HEK293 (cell line): ENCODE data around the gene CDKAL1.

Source experiments
- CTCF ChIA-PET: fragments of 350-600 bp; formaldehyde crosslinking; extraction: SDS; loops from one replicate; lab custom pipeline; 2021; ENCODE audit warnings: antibody characterized with exemption; lab: Yijun Ruan, JAX
- POLR2A ChIA-PET: fragments of 300-600 bp; formaldehyde crosslinking; extraction: SDS; loops from one replicate; lab custom pipeline; 2020; ENCODE audit warnings: antibody characterized with exemption, inconsistent platforms; lab: Yijun Ruan, JAX
- H3K27ac ChIP-seq: fragments of 200-500 bp; sonication (Bioruptor generic); 2 replicates; pipeline ENCODE4 v1.5.1; 2014; ENCODE audit warnings: low read depth, low read length, control low read depth, inconsistent platforms; ENCODE audit errors: extremely low read depth
- H3K36me3 ChIP-seq, 2 experiments: fragments of 200-500 bp in 1 of 2; sonication (Bioruptor generic) in 1 of 2; 1 replicate in 1 of 2; 2 replicates in 1 of 2; pipeline ENCODE4 v1.5.1; 2014 to 2017; ENCODE audit warnings: inconsistent platforms in 2 of 2, low read length in 2 of 2; ENCODE audit not compliant: control insufficient read depth in 2 of 2, insufficient read depth in 1 of 2
- H3K4me1 ChIP-seq: fragments of 200-500 bp; sonication (Bioruptor generic); 2 replicates; pipeline ENCODE4 v1.5.1; 2014; ENCODE audit warnings: mild to moderate bottlenecking, low read length, inconsistent platforms; ENCODE audit not compliant: control insufficient read depth, insufficient read depth
- H3K4me3 ChIP-seq: 2 replicates; pipeline ENCODE4 v1.5.1; 2011; ENCODE audit warnings: low read depth, mild to moderate bottlenecking, control low read depth, low read length, moderate library complexity
- H3K9me3 ChIP-seq: fragments of 200-500 bp; sonication (Bioruptor generic); 2 replicates; pipeline ENCODE4 v1.5.1; 2014; ENCODE audit warnings: low read depth, low read length, inconsistent platforms; ENCODE audit not compliant: control insufficient read depth, insufficient read depth
- BCL11A ChIP-seq: fragments of 450-650 bp; formaldehyde crosslinking; IDR thresholded peaks from 2 replicates; pipeline ENCODE4 v1.5.1; 2016; ENCODE audit warnings: low read depth, missing biosample characterization, missing genetic modification characterization
- HOXC10 ChIP-seq: sonication (generic); formaldehyde crosslinking; IDR thresholded peaks from 2 replicates; pipeline ENCODE4 v1.8.1; 2023; ENCODE audit warnings: mild to moderate bottlenecking, missing genetic modification reagents
- KLF8 ChIP-seq: fragments of 450-650 bp; formaldehyde crosslinking; IDR thresholded peaks from 2 replicates; pipeline ENCODE4 v1.5.1; 2016; ENCODE audit warnings: missing biosample characterization, missing genetic modification characterization
- ZBTB17 ChIP-seq: fragments of 450-650 bp; formaldehyde crosslinking; IDR thresholded peaks from 2 replicates; pipeline ENCODE4 v1.5.1; 2016; ENCODE audit warnings: missing biosample characterization, missing genetic modification characterization
- ZBTB49 ChIP-seq: fragments of 450-650 bp; formaldehyde crosslinking; IDR thresholded peaks from 2 replicates; pipeline ENCODE4 v1.5.1; 2016; ENCODE audit warnings: missing biosample characterization, missing genetic modification characterization, low read depth
- ZNF184 ChIP-seq: fragments of 450-650 bp; IDR thresholded peaks from 2 replicates; pipeline ENCODE4 v1.5.1; 2018; ENCODE audit warnings: missing biosample characterization, mild to moderate bottlenecking, missing genetic modification characterization
- ZNF202 ChIP-seq: fragments of 450-650 bp; formaldehyde crosslinking; IDR thresholded peaks from 2 replicates; pipeline ENCODE4 v1.5.1; 2016; ENCODE audit warnings: missing biosample characterization, missing genetic modification characterization, borderline replicate concordance
- ZNF211 ChIP-seq: fragments of 450-650 bp; formaldehyde crosslinking; IDR thresholded peaks from 2 replicates; pipeline ENCODE4 v1.5.1; 2016; ENCODE audit warnings: low read depth, missing biosample characterization, missing genetic modification characterization
- ZNF221 ChIP-seq: fragments of 450-650 bp; formaldehyde crosslinking; IDR thresholded peaks from 2 replicates; pipeline ENCODE4 v1.5.1; 2017; ENCODE audit warnings: missing biosample characterization, missing genetic modification characterization, borderline replicate concordance
- ZNF561 ChIP-seq: fragments of 450-650 bp; IDR thresholded peaks from 2 replicates; pipeline ENCODE4 v1.5.1; 2018; ENCODE audit warnings: missing biosample characterization, missing genetic modification characterization, borderline replicate concordance
- ZNF585B ChIP-seq: fragments of 450-650 bp; formaldehyde crosslinking; IDR thresholded peaks from 2 replicates; pipeline ENCODE4 v1.5.1; 2016; ENCODE audit warnings: missing biosample characterization, missing genetic modification characterization
- TF ChIP-seq, protein P1 (sequence below): fragments of 450-650 bp; formaldehyde crosslinking; IDR thresholded peaks from 2 replicates; pipeline ENCODE4 v1.5.1; 2016; ENCODE audit warnings: missing biosample characterization, missing genetic modification characterization
- TF ChIP-seq, protein P2 (sequence below): fragments of 450-650 bp; formaldehyde crosslinking; optimal IDR thresholded peaks from 2 replicates; pipeline ENCODE3; 2016; ENCODE audit warnings: missing biosample characterization, mild to moderate bottlenecking, missing genetic modification characterization
- TF ChIP-seq, protein P3 (sequence below): fragments of 450-650 bp; formaldehyde crosslinking; conservative IDR thresholded peaks from 2 replicates; pipeline ENCODE4 v1.5.1; 2016; ENCODE audit warnings: low read depth, missing biosample characterization, missing genetic modification characterization
- TF ChIP-seq, protein P4 (sequence below): fragments of 450-650 bp; formaldehyde crosslinking; IDR thresholded peaks from 2 replicates; pipeline ENCODE4 v1.5.1; 2016; ENCODE audit warnings: missing biosample characterization, missing genetic modification characterization, borderline replicate concordance
- TF ChIP-seq, protein P5 (sequence below): sonication (generic); formaldehyde crosslinking; IDR thresholded peaks from 2 replicates; pipeline ENCODE4 v1.8.1; 2022; ENCODE audit warnings: mild to moderate bottlenecking, moderate library complexity, missing genetic modification reagents

The CDKAL1 gene

DNA sequence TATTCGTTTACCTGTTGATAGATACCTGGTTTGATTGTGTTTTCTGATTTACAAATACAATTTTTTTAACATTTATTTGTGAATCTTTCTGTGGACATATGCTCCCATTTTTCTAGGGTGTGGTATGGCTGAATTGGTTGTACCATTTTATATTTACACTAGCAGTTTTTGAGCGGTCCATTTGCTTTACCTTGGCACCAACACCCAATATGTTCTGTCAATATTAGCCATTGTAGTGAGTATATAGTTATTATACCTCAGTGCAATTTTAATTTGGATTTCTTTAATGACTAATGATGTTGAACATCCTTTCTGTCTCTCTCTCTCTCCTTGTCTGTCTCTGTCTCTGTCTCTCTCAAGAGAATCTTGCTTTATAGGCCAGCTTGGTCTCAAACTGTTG is 278.5 kb downstream of the CDKAL1 start:
- Histone ChIP-seq H3K9me3 (no peaks in the 10 kb centered on the region), H3K27ac (no peak overlapping the region), H3K36me3 (no peaks in the 10 kb centered on the region), H3K4me3 (no peak overlapping the region), H3K4me1 (peaks cover 17% of the 10 kb centered on the region)
- POLR2A ChIA-PET = no interaction called here
- CTCF ChIA-PET = interaction anchor here (0.7 kb wide), 1 partner anchor 472 kb away, joined by 3 read pairs; no protein-coding TSS in a partner anchor
- TF ChIP-seq, protein P1, sequence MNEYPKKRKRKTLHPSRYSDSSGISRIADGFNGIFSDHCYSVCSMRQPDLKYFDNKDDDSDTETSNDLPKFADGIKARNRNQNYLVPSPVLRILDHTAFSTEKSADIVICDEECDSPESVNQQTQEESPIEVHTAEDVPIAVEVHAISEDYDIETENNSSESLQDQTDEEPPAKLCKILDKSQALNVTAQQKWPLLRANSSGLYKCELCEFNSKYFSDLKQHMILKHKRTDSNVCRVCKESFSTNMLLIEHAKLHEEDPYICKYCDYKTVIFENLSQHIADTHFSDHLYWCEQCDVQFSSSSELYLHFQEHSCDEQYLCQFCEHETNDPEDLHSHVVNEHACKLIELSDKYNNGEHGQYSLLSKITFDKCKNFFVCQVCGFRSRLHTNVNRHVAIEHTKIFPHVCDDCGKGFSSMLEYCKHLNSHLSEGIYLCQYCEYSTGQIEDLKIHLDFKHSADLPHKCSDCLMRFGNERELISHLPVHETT (tag by site-specific recombination) = no peak
- TF ChIP-seq ZNF184 (tag by site-specific recombination) (no peak), ZNF202 (no peak), KLF8 (tag by site-specific recombination) (no peak), HOXC10 (CRISPR knock-in tag) (no peak), ZNF221 (no peak)
- TF ChIP-seq, protein P2, sequence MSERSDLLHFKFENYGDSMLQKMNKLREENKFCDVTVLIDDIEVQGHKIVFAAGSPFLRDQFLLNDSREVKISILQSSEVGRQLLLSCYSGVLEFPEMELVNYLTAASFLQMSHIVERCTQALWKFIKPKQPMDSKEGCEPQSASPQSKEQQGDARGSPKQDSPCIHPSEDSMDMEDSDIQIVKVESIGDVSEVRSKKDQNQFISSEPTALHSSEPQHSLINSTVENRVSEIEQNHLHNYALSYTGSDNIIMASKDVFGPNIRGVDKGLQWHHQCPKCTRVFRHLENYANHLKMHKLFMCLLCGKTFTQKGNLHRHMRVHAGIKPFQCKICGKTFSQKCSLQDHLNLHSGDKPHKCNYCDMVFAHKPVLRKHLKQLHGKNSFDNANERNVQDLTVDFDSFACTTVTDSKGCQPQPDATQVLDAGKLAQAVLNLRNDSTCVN = no peak

- ChIA-PET POLR2A (no interaction called here), CTCF (interaction anchor here (0.6 to 0.7 kb wide), 2 partner anchors 16 to 251 kb away, joined by 3 read pairs; no protein-coding TSS in a partner anchor)
- H3K27ac ChIP-seq = no peak overlapping the region
- no peaks in the 10 kb centered on the region for H3K9me3 ChIP-seq
- no peaks in the 10 kb centered on the region for H3K36me3 ChIP-seq
- TF ChIP-seq ZBTB17 (tag by site-specific recombination) (no peak), BCL11A (tag by site-specific recombination) (no peak), ZNF211 (tag by site-specific recombination) (no peak), ZNF561 (no peak), ZBTB49 (tag by site-specific recombination) (no peak), ZNF585B (tag by site-specific recombination) (no peak)
- TF ChIP-seq, protein P3, sequence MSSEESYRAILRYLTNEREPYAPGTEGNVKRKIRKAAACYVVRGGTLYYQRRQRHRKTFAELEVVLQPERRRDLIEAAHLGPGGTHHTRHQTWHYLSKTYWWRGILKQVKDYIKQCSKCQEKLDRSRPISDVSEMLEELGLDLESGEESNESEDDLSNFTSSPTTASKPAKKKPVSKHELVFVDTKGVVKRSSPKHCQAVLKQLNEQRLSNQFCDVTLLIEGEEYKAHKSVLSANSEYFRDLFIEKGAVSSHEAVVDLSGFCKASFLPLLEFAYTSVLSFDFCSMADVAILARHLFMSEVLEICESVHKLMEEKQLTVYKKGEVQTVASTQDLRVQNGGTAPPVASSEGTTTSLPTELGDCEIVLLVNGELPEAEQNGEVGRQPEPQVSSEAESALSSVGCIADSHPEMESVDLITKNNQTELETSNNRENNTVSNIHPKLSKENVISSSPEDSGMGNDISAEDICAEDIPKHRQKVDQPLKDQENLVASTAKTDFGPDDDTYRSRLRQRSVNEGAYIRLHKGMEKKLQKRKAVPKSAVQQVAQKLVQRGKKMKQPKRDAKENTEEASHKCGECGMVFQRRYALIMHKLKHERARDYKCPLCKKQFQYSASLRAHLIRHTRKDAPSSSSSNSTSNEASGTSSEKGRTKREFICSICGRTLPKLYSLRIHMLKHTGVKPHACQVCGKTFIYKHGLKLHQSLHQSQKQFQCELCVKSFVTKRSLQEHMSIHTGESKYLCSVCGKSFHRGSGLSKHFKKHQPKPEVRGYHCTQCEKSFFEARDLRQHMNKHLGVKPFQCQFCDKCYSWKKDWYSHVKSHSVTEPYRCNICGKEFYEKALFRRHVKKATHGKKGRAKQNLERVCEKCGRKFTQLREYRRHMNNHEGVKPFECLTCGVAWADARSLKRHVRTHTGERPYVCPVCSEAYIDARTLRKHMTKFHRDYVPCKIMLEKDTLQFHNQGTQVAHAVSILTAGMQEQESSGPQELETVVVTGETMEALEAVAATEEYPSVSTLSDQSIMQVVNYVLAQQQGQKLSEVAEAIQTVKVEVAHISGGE (tag by site-specific recombination) = no peak
- TF ChIP-seq, protein P4, sequence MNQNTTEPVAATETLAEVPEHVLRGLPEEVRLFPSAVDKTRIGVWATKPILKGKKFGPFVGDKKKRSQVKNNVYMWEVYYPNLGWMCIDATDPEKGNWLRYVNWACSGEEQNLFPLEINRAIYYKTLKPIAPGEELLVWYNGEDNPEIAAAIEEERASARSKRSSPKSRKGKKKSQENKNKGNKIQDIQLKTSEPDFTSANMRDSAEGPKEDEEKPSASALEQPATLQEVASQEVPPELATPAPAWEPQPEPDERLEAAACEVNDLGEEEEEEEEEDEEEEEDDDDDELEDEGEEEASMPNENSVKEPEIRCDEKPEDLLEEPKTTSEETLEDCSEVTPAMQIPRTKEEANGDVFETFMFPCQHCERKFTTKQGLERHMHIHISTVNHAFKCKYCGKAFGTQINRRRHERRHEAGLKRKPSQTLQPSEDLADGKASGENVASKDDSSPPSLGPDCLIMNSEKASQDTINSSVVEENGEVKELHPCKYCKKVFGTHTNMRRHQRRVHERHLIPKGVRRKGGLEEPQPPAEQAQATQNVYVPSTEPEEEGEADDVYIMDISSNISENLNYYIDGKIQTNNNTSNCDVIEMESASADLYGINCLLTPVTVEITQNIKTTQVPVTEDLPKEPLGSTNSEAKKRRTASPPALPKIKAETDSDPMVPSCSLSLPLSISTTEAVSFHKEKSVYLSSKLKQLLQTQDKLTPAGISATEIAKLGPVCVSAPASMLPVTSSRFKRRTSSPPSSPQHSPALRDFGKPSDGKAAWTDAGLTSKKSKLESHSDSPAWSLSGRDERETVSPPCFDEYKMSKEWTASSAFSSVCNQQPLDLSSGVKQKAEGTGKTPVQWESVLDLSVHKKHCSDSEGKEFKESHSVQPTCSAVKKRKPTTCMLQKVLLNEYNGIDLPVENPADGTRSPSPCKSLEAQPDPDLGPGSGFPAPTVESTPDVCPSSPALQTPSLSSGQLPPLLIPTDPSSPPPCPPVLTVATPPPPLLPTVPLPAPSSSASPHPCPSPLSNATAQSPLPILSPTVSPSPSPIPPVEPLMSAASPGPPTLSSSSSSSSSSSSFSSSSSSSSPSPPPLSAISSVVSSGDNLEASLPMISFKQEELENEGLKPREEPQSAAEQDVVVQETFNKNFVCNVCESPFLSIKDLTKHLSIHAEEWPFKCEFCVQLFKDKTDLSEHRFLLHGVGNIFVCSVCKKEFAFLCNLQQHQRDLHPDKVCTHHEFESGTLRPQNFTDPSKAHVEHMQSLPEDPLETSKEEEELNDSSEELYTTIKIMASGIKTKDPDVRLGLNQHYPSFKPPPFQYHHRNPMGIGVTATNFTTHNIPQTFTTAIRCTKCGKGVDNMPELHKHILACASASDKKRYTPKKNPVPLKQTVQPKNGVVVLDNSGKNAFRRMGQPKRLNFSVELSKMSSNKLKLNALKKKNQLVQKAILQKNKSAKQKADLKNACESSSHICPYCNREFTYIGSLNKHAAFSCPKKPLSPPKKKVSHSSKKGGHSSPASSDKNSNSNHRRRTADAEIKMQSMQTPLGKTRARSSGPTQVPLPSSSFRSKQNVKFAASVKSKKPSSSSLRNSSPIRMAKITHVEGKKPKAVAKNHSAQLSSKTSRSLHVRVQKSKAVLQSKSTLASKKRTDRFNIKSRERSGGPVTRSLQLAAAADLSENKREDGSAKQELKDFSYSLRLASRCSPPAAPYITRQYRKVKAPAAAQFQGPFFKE (tag by site-specific recombination) = no peak
- TF ChIP-seq, protein P5, sequence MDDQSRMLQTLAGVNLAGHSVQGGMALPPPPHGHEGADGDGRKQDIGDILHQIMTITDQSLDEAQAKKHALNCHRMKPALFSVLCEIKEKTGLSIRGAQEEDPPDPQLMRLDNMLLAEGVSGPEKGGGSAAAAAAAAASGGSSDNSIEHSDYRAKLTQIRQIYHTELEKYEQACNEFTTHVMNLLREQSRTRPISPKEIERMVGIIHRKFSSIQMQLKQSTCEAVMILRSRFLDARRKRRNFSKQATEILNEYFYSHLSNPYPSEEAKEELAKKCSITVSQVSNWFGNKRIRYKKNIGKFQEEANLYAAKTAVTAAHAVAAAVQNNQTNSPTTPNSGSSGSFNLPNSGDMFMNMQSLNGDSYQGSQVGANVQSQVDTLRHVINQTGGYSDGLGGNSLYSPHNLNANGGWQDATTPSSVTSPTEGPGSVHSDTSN (CRISPR knock-in tag) = no peak
- H3K4me1 ChIP-seq = peaks cover 19% of the 10 kb centered on the region
- H3K4me3 ChIP-seq = no peak overlapping the region
Measured at GRCh38 chr6:20814494-20814893, 280.2 kb downstream of the CDKAL1 start.
